ENCODE measurements around the gene AFDN. TPM values are rescaled to one million over a fixed set of nuclear protein-coding genes. Genes with fewer than 3 reads are reported as not detected.
A peak's percentile ranks its signal among the peaks of the same experiment; 100 is the strongest.

The AFDN gene
- total and polyA plus RNA-seq, 10 of the 15 experiments (the other 5 are each of a cell fraction or from before 2014, with no cell fraction given), result 5.7 to 68.2 (median 45.1) TPM

- WGBS (ENCODE audit: insufficient coverage, insufficient replicate concordance, low lambda C conversion rate, missing lambda C conversion rate), result over 99% methylated on average over 6 of the region's 6 CpGs
- Histone ChIP-seq H3K36me3 (ENCODE audit: control insufficient read depth in 2 of 2, insufficient read depth in 2 of 2, low read length in 1 of 2) (no peaks in the 10 kb centered on the region), H3K4me3 (no peak overlapping the region), H3K9ac (ENCODE audit: control insufficient read depth, insufficient read depth, low read length) (no peak overlapping the region), H3K27me3 (replicated peaks in 1 of 2; ENCODE audit: control insufficient read depth in 2 of 2, insufficient read depth in 2 of 2, low read length in 1 of 2) (no peaks in the 10 kb centered on the region), H3K27ac (ENCODE audit: control insufficient read depth, insufficient read depth) (no peak overlapping the region), H3K4me1 (ENCODE audit: control insufficient read depth, insufficient read depth, low read length) (peaks cover 7% of the 10 kb centered on the region; the same call in 1 of the 2 replicates), H2AFZ (ENCODE audit: control insufficient read depth, low read depth, low read length) (no peak overlapping the region), H4K20me1 (ENCODE audit: control insufficient read depth, insufficient read depth) (no peaks in the 10 kb centered on the region), H3K4me2 (ENCODE audit: control insufficient read depth, insufficient read depth) (no peak overlapping the region), H3K9me3 (replicated peaks; ENCODE audit: control insufficient read depth, insufficient read depth, low read length) (no peaks in the 10 kb centered on the region), H3K79me2 (ENCODE audit: control insufficient read depth, insufficient read depth, low read length) (peaks cover 27% of the 10 kb centered on the region)
- SMC1A ChIA-PET (ENCODE audit: uncharacterized antibody, unreplicated experiment), result no interaction called here
- TF ChIP-seq, protein P1, sequence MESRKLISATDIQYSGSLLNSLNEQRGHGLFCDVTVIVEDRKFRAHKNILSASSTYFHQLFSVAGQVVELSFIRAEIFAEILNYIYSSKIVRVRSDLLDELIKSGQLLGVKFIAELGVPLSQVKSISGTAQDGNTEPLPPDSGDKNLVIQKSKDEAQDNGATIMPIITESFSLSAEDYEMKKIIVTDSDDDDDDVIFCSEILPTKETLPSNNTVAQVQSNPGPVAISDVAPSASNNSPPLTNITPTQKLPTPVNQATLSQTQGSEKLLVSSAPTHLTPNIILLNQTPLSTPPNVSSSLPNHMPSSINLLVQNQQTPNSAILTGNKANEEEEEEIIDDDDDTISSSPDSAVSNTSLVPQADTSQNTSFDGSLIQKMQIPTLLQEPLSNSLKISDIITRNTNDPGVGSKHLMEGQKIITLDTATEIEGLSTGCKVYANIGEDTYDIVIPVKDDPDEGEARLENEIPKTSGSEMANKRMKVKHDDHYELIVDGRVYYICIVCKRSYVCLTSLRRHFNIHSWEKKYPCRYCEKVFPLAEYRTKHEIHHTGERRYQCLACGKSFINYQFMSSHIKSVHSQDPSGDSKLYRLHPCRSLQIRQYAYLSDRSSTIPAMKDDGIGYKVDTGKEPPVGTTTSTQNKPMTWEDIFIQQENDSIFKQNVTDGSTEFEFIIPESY (IDR thresholded peaks at IDR 0.05), result no peak
- TF ChIP-seq NR2C2 (IDR thresholded peaks at IDR 0.05; ENCODE audit: borderline replicate concordance, control insufficient read depth, insufficient read length, low read depth), result no peak
- intact Hi-C loops (cut with micrococcal nuclease; ENCODE audit: unreplicated experiment) (no loop called here), in situ Hi-C loops (cut with MboI) (no loop called here)
- RAD21 ChIA-PET (ENCODE audit: unreplicated experiment), result no interaction called here
- BruUV-seq (replicated peaks), result no TSS peak
- CTCF ChIA-PET, result no interaction called here
- DNase-seq (ENCODE audit: low read depth, low spot score) (no peak), ATAC-seq (no peak), FAIRE-seq (no peak)
- POLR2A ChIA-PET, result no interaction called here
Observed at GRCh38 chr6:167850782-167851181, 24.1 kb downstream of the AFDN start.

- H3K36me3 ChIP-seq (ENCODE audit: control insufficient read depth in 2 of 2, insufficient read depth in 2 of 2, low read length in 1 of 2), result no peaks in the 10 kb centered on the region
- CTCF ChIA-PET, result interaction anchor here (1.4 kb wide), 1 partner anchor 8 kb away, joined by 5 read pairs; no protein-coding TSS in a partner anchor
- SMC1A ChIA-PET (ENCODE audit: uncharacterized antibody, unreplicated experiment), result interaction anchor here (1.3 to 1.7 kb wide), 3 partner anchors 16 to 25 kb away, joined by 3 to 9 read pairs (median 5); no protein-coding TSS in a partner anchor
- no peak overlapping the region for H3K9ac ChIP-seq (ENCODE audit: control insufficient read depth, insufficient read depth, low read length)
- no peaks in the 10 kb centered on the region for H3K9me3 ChIP-seq (replicated peaks; ENCODE audit: control insufficient read depth, insufficient read depth, low read length)
- H4K20me1 ChIP-seq (ENCODE audit: control insufficient read depth, insufficient read depth), result no peaks in the 10 kb centered on the region
- no TSS peak for BruUV-seq (replicated peaks)
- ATAC-seq, result peak; percentile 70
- intact Hi-C loops (cut with micrococcal nuclease; ENCODE audit: unreplicated experiment) (no loop called here), in situ Hi-C loops (cut with MboI) (no loop called here)
- no peak for DNase-seq (ENCODE audit: low read depth, low spot score)
- POLR2A ChIA-PET, result no interaction called here
- RAD21 ChIA-PET (ENCODE audit: unreplicated experiment), result interaction anchor here (1.1 to 2.6 kb wide), 2 partner anchors 21 to 23 kb away, joined by 3 to 10 read pairs; no protein-coding TSS in a partner anchor
- peaks cover 7% of the 10 kb centered on the region; the same call in 1 of the 2 replicates for H3K4me1 ChIP-seq (ENCODE audit: control insufficient read depth, insufficient read depth, low read length)
- 90% methylated on average over 2 of the region's 2 CpGs for WGBS (ENCODE audit: insufficient coverage, insufficient replicate concordance, low lambda C conversion rate, missing lambda C conversion rate)
- no peak overlapping the region for H2AFZ ChIP-seq (ENCODE audit: control insufficient read depth, low read depth, low read length)
- no peaks in the 10 kb centered on the region for H3K27me3 ChIP-seq (replicated peaks in 1 of 2; ENCODE audit: control insufficient read depth in 2 of 2, insufficient read depth in 2 of 2, low read length in 1 of 2)
- H3K27ac ChIP-seq (ENCODE audit: control insufficient read depth, insufficient read depth), result no peak overlapping the region
- peaks cover 28% of the 10 kb centered on the region for H3K79me2 ChIP-seq (ENCODE audit: control insufficient read depth, insufficient read depth, low read length)
- no peak overlapping the region for H3K4me2 ChIP-seq (ENCODE audit: control insufficient read depth, insufficient read depth)
- no peak overlapping the region for H3K4me3 ChIP-seq
- no peak for FAIRE-seq
- no peak for TF ChIP-seq CUX1 (IDR thresholded peaks at IDR 0.05; ENCODE audit: insufficient replicate concordance, low read depth, low read length)
- TF ChIP-seq PKNOX1 (IDR thresholded peaks at IDR 0.05), result no peak
Observed at GRCh38 chr6:167851370-167851952, 24.8 kb downstream of the AFDN start.

Data from GM12878 (cell line).